ENCODE data around the gene MAP1LC3B2. TPM values are rescaled to one million over a fixed set of nuclear protein-coding genes. Genes with fewer than 3 reads are reported as not detected.
A peak's percentile ranks its signal among the peaks of the same experiment; 100 is the strongest.
"Not testable (repeated sequence)": the region's sequence is repeated elsewhere in the genome, so short reads cannot be mapped to it uniquely, and the experiment has no call there.

MAP1LC3B2 gene
- total RNA-seq, 1 experiment from 2014 or later = 2.2 TPM

DNA sequence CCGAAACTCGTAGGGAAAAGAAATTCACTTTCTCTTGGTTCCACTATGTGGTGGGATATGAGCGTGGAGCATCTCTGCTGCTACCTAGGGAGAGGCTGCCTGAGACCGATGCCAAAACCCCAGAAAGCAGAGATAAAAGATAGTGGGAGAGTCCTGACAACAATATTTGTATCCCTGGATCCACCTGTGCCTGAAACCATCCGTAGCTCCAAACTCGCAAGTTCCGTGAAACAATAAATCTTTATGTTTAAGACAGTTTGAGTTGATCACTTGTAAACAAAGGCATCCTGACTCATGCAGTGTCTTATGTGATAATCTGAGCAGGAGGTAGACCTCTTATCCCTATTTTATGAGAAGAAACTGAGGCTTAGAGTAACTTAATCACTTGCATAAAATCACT lies 2.9 kb downstream of the MAP1LC3B2 start:
- H3K27me3 Mint-ChIP-seq (ENCODE audit: low read depth) = no peaks in the 10 kb centered on the region
- H3K9me3 Mint-ChIP-seq = peaks cover 25% of the 10 kb centered on the region
- no peak overlapping the region for H3K27ac Mint-ChIP-seq
- no peak for ATAC-seq
- no peak for DNase-seq (ENCODE audit: low spot score)
- H3K4me3 Mint-ChIP-seq = no peak overlapping the region
- peaks cover 19% of the 10 kb centered on the region for H3K36me3 Mint-ChIP-seq
- H3K4me1 Mint-ChIP-seq = peaks cover 12% of the 10 kb centered on the region
- POLR2A ChIA-PET = no interaction called here
- CTCF ChIA-PET = no interaction called here
- no peak for TF ChIP-seq ZBTB21 (CRISPR knock-in tag; IDR thresholded peaks at IDR 0.05; ENCODE audit: borderline replicate concordance)

DNA sequence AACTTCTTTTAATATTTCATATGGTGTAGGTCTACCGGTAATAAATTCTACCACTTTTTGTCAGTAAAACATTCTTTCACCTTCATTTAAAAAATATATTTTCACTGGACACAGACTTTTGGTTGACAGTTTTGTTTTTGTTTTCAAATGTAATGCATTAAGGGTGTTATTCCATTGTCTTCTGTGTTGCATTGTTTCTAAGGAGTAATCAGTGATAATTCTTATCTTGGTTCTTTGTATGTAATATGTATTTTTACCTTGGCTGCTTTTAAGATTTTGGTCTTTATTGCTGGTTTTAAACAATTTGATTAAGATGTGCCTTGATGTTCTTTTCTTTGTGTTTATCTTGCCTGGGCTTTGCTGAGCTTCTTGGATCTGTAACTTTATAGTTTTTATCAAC lies 4.1 kb downstream of the MAP1LC3B2 start:
- POLR2A ChIA-PET = no interaction called here
- no peaks in the 10 kb centered on the region for H3K27me3 Mint-ChIP-seq (ENCODE audit: low read depth)
- TF ChIP-seq ZNF317 (CRISPR knock-in tag; IDR thresholded peaks at IDR 0.05; ENCODE audit: borderline replicate concordance, low read depth) = peak; percentile 88; the same call in 1 of the 2 replicates
- TF ChIP-seq, protein P1, sequence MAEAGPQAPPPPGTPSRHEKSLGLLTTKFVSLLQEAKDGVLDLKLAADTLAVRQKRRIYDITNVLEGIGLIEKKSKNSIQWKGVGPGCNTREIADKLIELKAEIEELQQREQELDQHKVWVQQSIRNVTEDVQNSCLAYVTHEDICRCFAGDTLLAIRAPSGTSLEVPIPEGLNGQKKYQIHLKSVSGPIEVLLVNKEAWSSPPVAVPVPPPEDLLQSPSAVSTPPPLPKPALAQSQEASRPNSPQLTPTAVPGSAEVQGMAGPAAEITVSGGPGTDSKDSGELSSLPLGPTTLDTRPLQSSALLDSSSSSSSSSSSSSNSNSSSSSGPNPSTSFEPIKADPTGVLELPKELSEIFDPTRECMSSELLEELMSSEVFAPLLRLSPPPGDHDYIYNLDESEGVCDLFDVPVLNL (CRISPR knock-in tag; IDR thresholded peaks at IDR 0.05; ENCODE audit: borderline replicate concordance, low read depth) = no peak
- CTCF ChIA-PET = no interaction called here
- peaks cover 19% of the 10 kb centered on the region for H3K36me3 Mint-ChIP-seq
- peaks cover 24% of the 10 kb centered on the region for H3K9me3 Mint-ChIP-seq
- H3K4me3 Mint-ChIP-seq = no peak overlapping the region
- H3K27ac Mint-ChIP-seq = no peak overlapping the region
- no peak for DNase-seq (ENCODE audit: low spot score)
- H3K4me1 Mint-ChIP-seq = peaks cover 12% of the 10 kb centered on the region
- ATAC-seq = no peak

DNA sequence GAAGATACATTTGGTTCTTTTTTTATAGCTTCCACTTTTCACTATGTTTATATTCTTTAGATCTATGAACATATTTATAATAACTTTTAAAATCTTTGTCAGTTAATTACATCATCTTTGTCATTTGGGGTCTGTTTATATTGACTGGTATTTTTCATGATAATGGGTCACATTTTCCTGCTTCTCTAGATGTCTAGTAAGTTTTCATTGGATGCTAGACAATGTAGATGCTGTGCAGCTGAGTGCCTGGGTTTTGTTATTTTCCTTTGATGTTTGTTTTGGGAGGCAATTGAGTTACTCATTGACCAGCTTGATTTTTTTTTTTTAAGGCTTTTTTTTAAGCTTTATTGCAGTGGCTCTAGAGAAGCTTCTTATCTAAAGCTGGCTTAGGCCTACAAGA lies 4.9 kb downstream of the MAP1LC3B2 start:
- Mint-ChIP-seq H3K4me1 (peaks cover 8% of the 10 kb centered on the region), H3K4me3 (no peak overlapping the region), H3K27ac (no peak overlapping the region), H3K9me3 (peaks cover 24% of the 10 kb centered on the region), H3K27me3 (ENCODE audit: low read depth) (no peaks in the 10 kb centered on the region), H3K36me3 (peaks cover 19% of the 10 kb centered on the region)
- TF ChIP-seq, protein P2, sequence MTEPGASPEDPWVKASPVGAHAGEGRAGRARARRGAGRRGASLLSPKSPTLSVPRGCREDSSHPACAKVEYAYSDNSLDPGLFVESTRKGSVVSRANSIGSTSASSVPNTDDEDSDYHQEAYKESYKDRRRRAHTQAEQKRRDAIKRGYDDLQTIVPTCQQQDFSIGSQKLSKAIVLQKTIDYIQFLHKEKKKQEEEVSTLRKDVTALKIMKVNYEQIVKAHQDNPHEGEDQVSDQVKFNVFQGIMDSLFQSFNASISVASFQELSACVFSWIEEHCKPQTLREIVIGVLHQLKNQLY (CRISPR knock-in tag; IDR thresholded peaks at IDR 0.05) = no peak
- TF ChIP-seq ZNF423 (CRISPR knock-in tag; IDR thresholded peaks at IDR 0.05) (no peak), ATF2 (CRISPR knock-in tag; IDR thresholded peaks at IDR 0.05; ENCODE audit: borderline replicate concordance, low read depth) (no peak), JUN (CRISPR knock-in tag; IDR thresholded peaks at IDR 0.05) (no peak), GABPB1 (CRISPR knock-in tag; IDR thresholded peaks at IDR 0.05) (no peak), SMAD4 (CRISPR knock-in tag; IDR thresholded peaks at IDR 0.05) (no peak), SMAD3 (CRISPR knock-in tag; IDR thresholded peaks at IDR 0.05; ENCODE audit: borderline replicate concordance) (no peak), TEAD1 (CRISPR knock-in tag; IDR thresholded peaks at IDR 0.05) (no peak)
- ATAC-seq (no peak), DNase-seq (ENCODE audit: low spot score) (no peak)
- ChIA-PET POLR2A (no interaction called here), CTCF (no interaction called here)

GRCh38 chr12:116565221-116565620 lies 6.0 kb downstream of the MAP1LC3B2 start:
- not testable (repeated sequence) for H3K27ac Mint-ChIP-seq, H3K4me3 Mint-ChIP-seq

GRCh38 chr12:116565963-116566362 lies 6.8 kb downstream of the MAP1LC3B2 start:
- no peaks in the 10 kb centered on the region for H3K4me1 Mint-ChIP-seq
- TF ChIP-seq ZNF425 (CRISPR knock-in tag; conservative IDR thresholded peaks at IDR 0.05) (no peak), NFYB (CRISPR knock-in tag; conservative IDR thresholded peaks at IDR 0.05; ENCODE audit: low read depth) (no peak), ZNF512 (CRISPR knock-in tag; IDR thresholded peaks at IDR 0.05; ENCODE audit: borderline replicate concordance) (no peak), SMAD4 (CRISPR knock-in tag; IDR thresholded peaks at IDR 0.05) (no peak), FOXK1 (CRISPR knock-in tag; IDR thresholded peaks at IDR 0.05) (no peak), MAX (CRISPR knock-in tag; IDR thresholded peaks at IDR 0.05) (no peak)
- TF ChIP-seq, protein P3, sequence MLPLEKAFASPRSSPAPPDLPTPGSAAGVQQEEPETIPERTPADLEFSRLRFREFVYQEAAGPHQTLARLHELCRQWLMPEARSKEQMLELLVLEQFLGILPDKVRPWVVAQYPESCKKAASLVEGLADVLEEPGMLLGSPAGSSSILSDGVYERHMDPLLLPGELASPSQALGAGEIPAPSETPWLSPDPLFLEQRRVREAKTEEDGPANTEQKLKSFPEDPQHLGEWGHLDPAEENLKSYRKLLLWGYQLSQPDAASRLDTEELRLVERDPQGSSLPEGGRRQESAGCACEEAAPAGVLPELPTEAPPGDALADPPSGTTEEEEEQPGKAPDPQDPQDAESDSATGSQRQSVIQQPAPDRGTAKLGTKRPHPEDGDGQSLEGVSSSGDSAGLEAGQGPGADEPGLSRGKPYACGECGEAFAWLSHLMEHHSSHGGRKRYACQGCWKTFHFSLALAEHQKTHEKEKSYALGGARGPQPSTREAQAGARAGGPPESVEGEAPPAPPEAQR (CRISPR knock-in tag; IDR thresholded peaks at IDR 0.05) = no peak
- ATAC-seq (no peak), DNase-seq (ENCODE audit: low spot score) (no peak)
- no peak overlapping the region for H3K27ac Mint-ChIP-seq
- H3K9me3 Mint-ChIP-seq = peaks cover 29% of the 10 kb centered on the region
- H3K27me3 Mint-ChIP-seq (ENCODE audit: low read depth) = no peaks in the 10 kb centered on the region
- peaks cover 19% of the 10 kb centered on the region for H3K36me3 Mint-ChIP-seq
- POLR2A ChIA-PET = no interaction called here
- H3K4me3 Mint-ChIP-seq = no peak overlapping the region
- CTCF ChIA-PET = no interaction called here

More at GRCh38 chr12:116565221-116565620, 6.0 kb downstream of the MAP1LC3B2 start:
- ATAC-seq; CTCF ChIA-PET; H3K4me1 Mint-ChIP-seq; DNase-seq (ENCODE audit: low spot score); H3K27me3 Mint-ChIP-seq (ENCODE audit: low read depth); POLR2A ChIA-PET: not testable (repeated sequence)
- Mint-ChIP-seq H3K9me3 (peaks cover 24% of the 10 kb centered on the region), H3K36me3 (peaks cover 19% of the 10 kb centered on the region)

All from WTC11 (cell line).